Measurements from ENCODE around the gene TMEM185B. TPM values are rescaled to one million over a fixed set of nuclear protein-coding genes. Genes with fewer than 3 reads are reported as not detected.
A peak's percentile ranks its signal among the peaks of the same experiment; 100 is the strongest.

TMEM185B gene
- total RNA-seq, 4 donors from 2014 or later, result 35.9 to 47.9 (median 44.6) TPM

DNA sequence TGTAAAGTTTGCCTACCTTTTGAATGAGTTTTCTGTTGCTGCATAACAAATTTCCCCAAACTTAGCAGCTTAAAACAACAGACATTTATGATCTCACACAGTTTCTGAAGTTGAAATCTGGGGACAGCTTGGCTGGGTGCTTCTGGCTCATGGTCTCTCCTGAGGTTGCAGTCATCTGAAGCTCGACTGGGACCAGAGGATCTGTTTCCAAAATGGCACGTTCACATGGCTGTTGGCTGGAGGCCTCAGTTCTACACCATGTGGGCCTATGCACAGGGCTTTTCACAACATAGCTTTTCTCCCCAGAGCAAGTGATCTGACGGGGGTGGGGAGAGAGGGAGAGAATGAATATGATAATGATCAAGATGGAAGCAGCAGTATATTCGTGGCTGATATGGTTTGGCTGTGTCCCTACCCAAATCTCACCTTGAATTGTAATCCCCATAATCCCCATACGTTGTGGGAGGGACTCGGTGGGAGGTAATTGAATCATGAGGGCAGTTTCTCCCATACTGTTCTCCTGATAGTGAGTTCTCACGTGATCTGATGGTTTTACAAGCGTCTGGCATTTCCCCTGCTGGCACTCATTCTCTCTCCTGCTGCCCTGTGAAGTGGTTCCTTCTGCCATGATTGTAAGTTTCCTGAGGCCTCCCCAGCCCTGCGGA, 32.9 kb upstream of the TMEM185B start:
- H3K9me3 ChIP-seq, result no peaks in the 10 kb centered on the region
- H3K36me3 ChIP-seq, result no peaks in the 10 kb centered on the region
- DNase-seq, result no peak
- no peak for TF ChIP-seq POLR2A (IDR thresholded peaks at IDR 0.05)
- TF ChIP-seq, protein P1, sequence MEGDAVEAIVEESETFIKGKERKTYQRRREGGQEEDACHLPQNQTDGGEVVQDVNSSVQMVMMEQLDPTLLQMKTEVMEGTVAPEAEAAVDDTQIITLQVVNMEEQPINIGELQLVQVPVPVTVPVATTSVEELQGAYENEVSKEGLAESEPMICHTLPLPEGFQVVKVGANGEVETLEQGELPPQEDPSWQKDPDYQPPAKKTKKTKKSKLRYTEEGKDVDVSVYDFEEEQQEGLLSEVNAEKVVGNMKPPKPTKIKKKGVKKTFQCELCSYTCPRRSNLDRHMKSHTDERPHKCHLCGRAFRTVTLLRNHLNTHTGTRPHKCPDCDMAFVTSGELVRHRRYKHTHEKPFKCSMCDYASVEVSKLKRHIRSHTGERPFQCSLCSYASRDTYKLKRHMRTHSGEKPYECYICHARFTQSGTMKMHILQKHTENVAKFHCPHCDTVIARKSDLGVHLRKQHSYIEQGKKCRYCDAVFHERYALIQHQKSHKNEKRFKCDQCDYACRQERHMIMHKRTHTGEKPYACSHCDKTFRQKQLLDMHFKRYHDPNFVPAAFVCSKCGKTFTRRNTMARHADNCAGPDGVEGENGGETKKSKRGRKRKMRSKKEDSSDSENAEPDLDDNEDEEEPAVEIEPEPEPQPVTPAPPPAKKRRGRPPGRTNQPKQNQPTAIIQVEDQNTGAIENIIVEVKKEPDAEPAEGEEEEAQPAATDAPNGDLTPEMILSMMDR (IDR thresholded peaks at IDR 0.05), result no peak
- no peak overlapping the region for H3K4me3 ChIP-seq (replicated peaks in 1 of 3)
- WGBS, 2 donors, result 78 to 82% methylated on average over 9 of the region's 9 CpGs
- intact Hi-C loops (cut with DNase I), result no loop called here
- H3K27ac ChIP-seq, result no peak overlapping the region
- no peaks in the 10 kb centered on the region for H3K27me3 ChIP-seq
- peaks cover 7 to 44% of the 10 kb centered on the region in 2 donors for H3K4me1 ChIP-seq

DNA sequence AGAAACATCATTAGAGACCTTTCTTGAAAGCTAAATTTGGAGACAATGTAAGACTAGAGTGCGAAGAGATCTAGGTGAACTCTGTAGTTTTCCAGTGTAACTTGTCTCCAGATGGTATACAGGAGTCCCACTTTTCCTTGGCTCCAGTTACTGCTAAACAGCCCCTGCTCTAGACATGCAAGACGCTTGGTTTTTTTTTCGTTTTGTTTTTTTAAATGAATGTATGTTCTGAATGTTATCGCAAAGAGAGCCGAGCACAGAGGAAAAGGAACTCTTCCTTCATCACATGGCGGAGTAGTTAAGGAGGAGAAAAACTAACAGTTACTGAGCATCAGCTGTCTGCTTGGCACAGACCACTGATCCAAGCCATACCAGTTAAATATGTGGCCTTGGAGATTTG, 31.9 kb upstream of the TMEM185B start:
- Histone ChIP-seq H3K27ac (no peak overlapping the region), H3K9me3 (no peaks in the 10 kb centered on the region), H3K4me3 (replicated peaks in 1 of 3) (no peak overlapping the region), H3K4me1 (peaks cover 7 to 37% of the 10 kb centered on the region in 2 donors), H3K27me3 (no peaks in the 10 kb centered on the region), H3K36me3 (no peaks in the 10 kb centered on the region)
- TF ChIP-seq, protein P1 (IDR thresholded peaks at IDR 0.05), result no peak
- no peak for TF ChIP-seq POLR2A (IDR thresholded peaks at IDR 0.05)
- DNase-seq, result no peak
- intact Hi-C loops (cut with DNase I), result no loop called here
- WGBS, 2 donors, result 75 to 79% methylated on average over 6 of the region's 6 CpGs

DNA sequence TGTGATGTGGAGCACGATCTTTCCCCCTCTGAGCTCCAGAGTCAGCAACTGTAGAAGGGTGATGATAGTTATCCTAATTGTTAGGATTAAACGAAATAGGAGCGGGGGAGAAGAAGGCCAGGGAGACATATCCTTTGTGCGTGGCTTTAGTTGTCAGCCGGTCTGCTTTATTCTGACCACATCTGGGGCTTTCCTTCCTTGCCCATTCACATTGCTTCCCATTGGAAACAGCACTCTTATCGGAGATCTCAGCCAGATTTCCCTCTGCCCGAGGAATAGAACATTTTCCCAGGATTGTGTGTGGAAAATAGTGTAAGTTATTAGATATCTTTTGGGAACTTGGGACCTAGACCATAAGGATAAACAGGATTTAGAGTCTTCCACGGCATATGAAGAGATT, 31.0 kb upstream of the TMEM185B start:
- no peak for DNase-seq
- H3K9me3 ChIP-seq, result no peaks in the 10 kb centered on the region
- no peak overlapping the region for H3K27ac ChIP-seq
- intact Hi-C loops (cut with DNase I), result no loop called here
- H3K27me3 ChIP-seq, result no peaks in the 10 kb centered on the region
- H3K4me1 ChIP-seq, result peaks cover 7 to 37% of the 10 kb centered on the region in 2 donors
- WGBS, 2 donors, result 68 to 74% methylated on average over 8 of the region's 8 CpGs
- H3K36me3 ChIP-seq, result no peaks in the 10 kb centered on the region
- TF ChIP-seq, protein P1 (IDR thresholded peaks at IDR 0.05), result no peak
- peak overlapping the region in 1 of 3 donors; percentile 81 for H3K4me3 ChIP-seq (replicated peaks in 1 of 3)

DNA sequence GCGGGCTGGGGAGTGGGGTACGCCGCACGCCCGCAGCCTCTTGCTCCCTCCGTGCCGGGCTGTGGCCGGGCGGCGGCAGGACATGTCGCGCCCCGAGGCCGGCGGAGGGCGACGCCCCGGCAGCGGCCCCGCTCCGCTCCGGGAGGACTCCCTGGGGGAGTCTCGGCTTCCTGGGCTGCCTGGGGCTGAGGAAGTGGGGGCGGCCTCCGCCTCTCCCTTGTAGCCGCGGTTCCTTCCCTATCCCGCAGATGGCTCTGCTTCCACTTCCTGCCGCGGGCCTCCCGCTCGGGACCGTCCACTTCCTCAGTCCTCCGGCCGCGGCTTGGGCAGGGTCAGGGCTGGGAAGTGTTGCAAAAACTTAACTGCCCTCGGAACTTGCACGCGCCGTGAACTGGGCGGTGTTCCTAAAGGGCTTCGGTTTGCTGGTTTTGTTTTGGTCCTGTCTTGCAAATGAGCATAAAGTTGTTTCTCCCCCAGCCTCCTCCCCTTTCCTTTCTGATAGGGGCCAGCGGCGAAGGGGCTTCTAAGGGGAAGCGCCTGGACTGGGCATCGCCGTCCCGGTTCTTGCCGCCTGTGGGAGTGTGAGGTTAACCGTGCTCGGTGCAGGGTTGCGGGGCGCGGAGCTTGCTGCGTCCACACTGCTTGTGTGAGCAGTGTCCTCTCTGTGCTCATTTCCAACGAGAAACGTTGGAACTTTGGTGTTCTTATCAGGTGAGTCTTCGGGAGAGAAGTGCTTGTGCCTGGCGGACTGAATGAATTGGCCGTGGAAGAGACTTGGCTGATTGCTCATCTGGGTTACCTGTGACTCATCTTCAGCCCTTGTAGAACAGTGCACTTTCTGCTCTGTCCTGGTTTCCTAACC, 30.1 kb upstream of the TMEM185B start:
- intact Hi-C loops (cut with DNase I), result no loop called here

More for the DNA sequence above, 30.1 kb upstream of the TMEM185B start:
- Histone ChIP-seq H3K27ac (peak overlapping the region; percentile 65 to 92 (median 73)), H3K4me1 (peaks cover 7 to 35% of the 10 kb centered on the region in 2 donors), H3K27me3 (no peaks in the 10 kb centered on the region), H3K36me3 (no peaks in the 10 kb centered on the region), H3K4me3 (replicated peaks in 1 of 3) (peak overlapping the region; percentile 39 to 81 (median 80)), H3K9me3 (no peaks in the 10 kb centered on the region)
- peak; percentile 77 to 78 for DNase-seq
- TF ChIP-seq POLR2A (IDR thresholded peaks at IDR 0.05), result no peak
- TF ChIP-seq, protein P1 (IDR thresholded peaks at IDR 0.05), result peak in 4 of 6 experiments; percentile 25 to 46 (median 28)
- WGBS, 2 donors, result 0 to 1% methylated on average over 24 to 25 of the region's 60 CpGs

Data from thyroid gland (tissue), 4 donors.